Ishikawa (cell line): ENCODE results near the gene MTHFD1L.

Experiments
- CEBPB ChIP-seq: IDR thresholded peaks from 2 replicates; pipeline ENCODE4 v1.6.1; 2012
- CREB1 ChIP-seq: IDR thresholded peaks from 2 replicates; pipeline ENCODE4 v1.6.1; 2012; ENCODE audit warnings: low read depth
- EGR1 ChIP-seq: IDR thresholded peaks from 2 replicates; pipeline ENCODE4 v1.6.1; 2012
- EP300 ChIP-seq: IDR thresholded peaks from 2 replicates; pipeline ENCODE4 v1.6.1; 2012; ENCODE audit warnings: borderline replicate concordance
- FOXM1 ChIP-seq: IDR thresholded peaks from 2 replicates; pipeline ENCODE4 v1.6.1; 2012; ENCODE audit warnings: low read depth, borderline replicate concordance
- MAX ChIP-seq: IDR thresholded peaks from 2 replicates; pipeline ENCODE4 v1.6.1; 2012
- NFIC ChIP-seq: IDR thresholded peaks from 2 replicates; pipeline ENCODE4 v1.6.1; 2012
- RAD21 ChIP-seq: IDR thresholded peaks from 2 replicates; pipeline ENCODE4 v1.6.1; 2012; ENCODE audit warnings: low read depth
- REST ChIP-seq: IDR thresholded peaks from 2 replicates; pipeline ENCODE4 v1.6.1; 2012; ENCODE audit warnings: low read depth, mild to moderate bottlenecking
- TAF1 ChIP-seq: IDR thresholded peaks from 2 replicates; pipeline ENCODE4 v1.6.1; 2012; ENCODE audit warnings: low read depth, mild to moderate bottlenecking
- TCF12 ChIP-seq: IDR thresholded peaks from 2 replicates; pipeline ENCODE4 v1.6.1; 2012; ENCODE audit warnings: low read depth
- TEAD4 ChIP-seq: IDR thresholded peaks from 2 replicates; pipeline ENCODE4 v1.6.1; 2012
- USF1 ChIP-seq: IDR thresholded peaks from 2 replicates; pipeline ENCODE4 v1.6.1; 2012
- YY1 ChIP-seq: IDR thresholded peaks from 2 replicates; pipeline ENCODE4 v1.6.1; 2012; ENCODE audit warnings: low read depth
- ZBTB7A ChIP-seq: IDR thresholded peaks from 2 replicates; pipeline ENCODE4 v1.6.1; 2012; ENCODE audit warnings: low read depth

The MTHFD1L gene

DNA sequence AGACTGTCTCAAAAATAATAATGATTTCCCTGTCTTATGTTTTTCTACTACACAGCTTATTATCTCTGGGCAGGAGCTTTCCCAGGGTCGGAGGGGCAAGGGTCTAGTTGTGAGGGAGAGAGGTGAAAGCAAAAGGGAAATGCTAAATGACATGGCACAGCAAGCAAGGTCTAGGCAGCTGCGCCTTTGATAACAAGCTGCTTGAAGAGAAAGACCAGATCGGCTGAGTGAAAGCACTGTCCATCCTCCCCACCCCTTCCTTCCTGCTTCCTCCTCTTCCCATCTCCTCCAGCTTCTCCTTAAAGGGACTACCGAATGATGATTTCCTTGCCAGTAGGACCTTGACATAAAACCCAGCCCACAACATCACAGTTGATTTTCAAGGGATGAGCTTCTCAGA is 216.2 kb downstream of the MTHFD1L start:
- TF ChIP-seq NFIC (no peak), TAF1 (no peak), CEBPB (no peak), USF1 (no peak), TEAD4 (no peak), RAD21 (no peak), EGR1 (no peak), EP300 (no peak), FOXM1 (no peak), CREB1 (no peak), MAX (no peak), ZBTB7A (no peak), YY1 (no peak), TCF12 (no peak), REST (no peak)

GRCh38 chr6:151082079-151082478 is 216.6 kb downstream of the MTHFD1L start:
- TF ChIP-seq EGR1, result no peak
- 0 out of 2 replicates have a peak, but pooled peaks have one; percentile 27 for TF ChIP-seq CEBPB

DNA sequence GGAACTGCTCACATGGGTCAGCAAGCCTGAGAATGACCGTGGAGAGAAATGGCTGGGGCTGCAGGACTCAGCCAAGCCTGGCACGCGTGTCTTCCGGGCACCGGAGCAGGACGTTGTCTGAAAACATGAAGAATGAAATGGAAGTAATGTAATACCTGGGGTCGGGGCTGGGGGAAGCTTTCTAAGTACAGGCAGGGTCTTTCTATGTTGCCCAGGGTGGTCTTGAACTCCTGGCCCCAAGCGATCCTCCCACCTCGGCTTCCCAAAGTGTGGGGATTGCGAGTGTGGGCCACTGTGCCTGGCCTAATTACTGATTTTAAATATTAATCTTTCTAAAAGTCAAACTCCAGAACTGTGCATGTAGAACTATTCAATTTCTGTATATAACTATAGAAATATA is 218.8 kb downstream of the MTHFD1L start:
- TF ChIP-seq TEAD4 (no peak), FOXM1 (no peak), REST (no peak), CREB1 (no peak), TCF12 (no peak), TAF1 (no peak), USF1 (no peak), EGR1 (no peak), MAX (no peak), NFIC (no peak), RAD21 (no peak), ZBTB7A (no peak), EP300 (no peak), YY1 (no peak), CEBPB (no peak)

DNA sequence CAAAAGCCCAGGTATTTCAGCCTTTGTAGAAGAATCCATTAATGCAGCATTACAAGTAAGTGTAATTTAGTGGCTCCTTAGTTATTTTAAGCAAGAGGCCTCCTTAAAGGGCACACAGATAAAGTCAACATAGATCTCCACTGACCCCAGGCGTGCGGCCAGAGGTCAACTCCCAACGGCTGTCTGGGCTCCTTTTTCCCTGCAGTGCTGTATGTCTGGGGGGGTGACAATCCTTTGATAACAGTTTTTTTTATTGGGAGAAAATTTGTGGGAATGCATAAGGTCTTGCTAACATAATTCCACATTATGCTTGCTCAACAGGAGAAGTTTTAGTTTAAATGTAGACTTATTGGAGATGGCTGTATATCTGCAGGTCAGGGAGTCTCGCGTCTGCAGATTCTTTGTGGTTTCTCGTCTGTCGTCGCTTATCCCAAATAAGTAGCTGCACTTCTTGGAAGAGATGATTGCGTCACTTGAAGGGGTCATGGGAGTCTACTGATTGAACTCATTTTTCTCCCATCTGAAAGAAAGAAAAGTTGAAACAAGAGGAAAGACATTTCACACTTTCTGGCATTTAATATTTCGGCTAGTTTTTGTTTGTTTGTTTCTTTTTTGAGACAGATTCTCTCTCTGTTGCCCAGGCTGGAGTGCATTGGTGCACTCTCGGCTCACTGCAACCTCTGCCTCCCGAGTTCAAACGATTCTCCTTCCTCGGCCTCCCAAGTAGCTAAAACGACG is 222.5 kb downstream of the MTHFD1L start:
- TF ChIP-seq YY1 (no peak), EGR1 (no peak), MAX (no peak), USF1 (no peak), ZBTB7A (no peak), TAF1 (no peak), REST (no peak), TEAD4 (no peak), EP300 (no peak), CREB1 (no peak), RAD21 (no peak), CEBPB (no peak), TCF12 (no peak), FOXM1 (no peak), NFIC (no peak)
